Muscle layer of duodenum (tissue), 2 donors: ENCODE data around the gene GLIPR2.

Experiments used
- H3K27ac ChIP-seq: one replicate; pipeline ENCODE4 v1.7.0; 2013; ENCODE audit warnings: mild to moderate bottlenecking, low read length
- H3K27me3 ChIP-seq: one replicate; pipeline ENCODE4 v1.7.0; 2013; ENCODE audit warnings: low read depth, mild to moderate bottlenecking, control low read depth, low read length
- H3K36me3 ChIP-seq, 2 donors: one replicate each; pipeline ENCODE4 v1.7.0; 2013; ENCODE audit warnings: low read length in 2 of 2, control low read depth in 1 of 2, mild to moderate bottlenecking in 1 of 2; ENCODE audit not compliant: insufficient read depth in 2 of 2, control insufficient read depth in 1 of 2
- H3K4me1 ChIP-seq, 2 donors: one replicate each; pipeline ENCODE4 v1.7.0; 2013; ENCODE audit warnings: low read length in 2 of 2, mild to moderate bottlenecking in 2 of 2, control low read depth in 1 of 2, moderate library complexity in 1 of 2; ENCODE audit not compliant: insufficient read depth in 2 of 2, control insufficient read depth in 1 of 2
- H3K4me3 ChIP-seq, 2 donors: one replicate each; pipeline ENCODE4 v1.7.0; 2013; ENCODE audit warnings: low read length in 2 of 2, low read depth in 1 of 2, mild to moderate bottlenecking in 1 of 2
- H3K9me3 ChIP-seq, 2 donors: one replicate each; pipeline ENCODE4 v1.7.0; 2013; ENCODE audit warnings: low read length in 2 of 2, control low read depth in 1 of 2, mild to moderate bottlenecking in 1 of 2; ENCODE audit not compliant: control insufficient read depth in 1 of 2
- donor health status: healthy.

The GLIPR2 gene

DNA sequence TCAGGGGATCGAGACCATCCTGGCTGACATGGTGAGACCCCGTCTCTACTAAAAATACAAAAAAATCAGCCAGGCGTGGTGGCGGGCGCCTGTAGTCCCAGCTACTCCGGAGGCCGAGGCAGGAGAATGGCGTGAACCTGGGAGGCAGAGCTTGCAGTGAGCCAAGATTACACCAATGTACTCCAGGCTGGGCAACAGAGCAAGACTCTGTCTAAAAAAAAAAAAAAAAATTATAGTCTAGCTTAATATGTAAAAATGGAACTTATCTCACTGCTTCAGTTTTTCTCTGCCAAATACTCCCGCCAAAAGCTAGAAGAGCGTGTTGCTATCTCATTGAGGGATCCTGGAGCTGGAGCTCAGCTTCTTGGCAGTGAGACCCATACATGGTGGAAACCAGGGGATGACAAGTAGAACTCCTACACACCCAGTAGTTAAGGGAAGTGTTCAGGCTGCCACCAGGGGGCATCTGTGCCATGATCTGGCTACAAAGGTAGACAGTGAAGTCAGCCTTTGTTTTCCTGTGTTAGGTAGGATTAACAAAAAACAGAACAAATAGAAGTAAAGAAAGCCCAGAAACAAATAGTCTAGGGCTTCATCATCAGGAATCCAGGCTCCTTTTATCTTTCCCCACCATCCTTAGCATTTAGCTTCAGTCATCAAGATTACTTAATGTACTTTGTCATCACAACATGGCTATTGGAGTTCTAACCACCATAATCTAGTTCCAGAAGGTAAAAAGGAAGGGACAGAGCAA lies 33.6 kb upstream of the GLIPR2 start:
- H3K36me3 ChIP-seq, result peaks cover 0 to under 1% of the 10 kb centered on the region in 2 donors
- no peaks in the 10 kb centered on the region for H3K9me3 ChIP-seq
- H3K27me3 ChIP-seq, result no peaks in the 10 kb centered on the region
- H3K4me1 ChIP-seq, result peaks cover 0 to 5% of the 10 kb centered on the region in 2 donors
- H3K4me3 ChIP-seq, result no peak overlapping the region
- H3K27ac ChIP-seq, result no peak overlapping the region

DNA sequence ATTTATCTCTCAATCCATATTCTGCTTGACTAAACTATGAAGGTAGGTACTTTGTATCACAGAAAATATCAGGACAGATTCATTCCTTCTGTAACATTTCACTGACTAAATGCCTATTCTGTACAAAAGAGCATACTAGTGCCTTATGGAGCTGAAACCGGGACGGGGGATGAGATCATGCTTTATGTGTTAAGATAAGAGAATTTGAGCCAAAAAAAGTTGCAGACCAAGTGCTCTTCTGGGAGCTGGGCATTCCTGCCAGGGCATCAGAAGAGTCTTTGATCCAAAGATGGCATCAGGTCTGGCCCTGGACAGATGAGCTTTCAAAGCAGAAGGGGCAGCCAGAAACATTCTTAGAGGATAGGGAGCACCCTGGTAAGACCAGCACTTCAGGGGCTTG lies 27.5 kb upstream of the GLIPR2 start:
- H3K27ac ChIP-seq, result no peak overlapping the region
- peaks cover 0 to 25% of the 10 kb centered on the region in 2 donors for H3K36me3 ChIP-seq
- no peak overlapping the region for H3K4me3 ChIP-seq
- no peaks in the 10 kb centered on the region for H3K27me3 ChIP-seq
- H3K9me3 ChIP-seq, result no peaks in the 10 kb centered on the region
- H3K4me1 ChIP-seq, result no peaks in the 10 kb centered on the region

DNA sequence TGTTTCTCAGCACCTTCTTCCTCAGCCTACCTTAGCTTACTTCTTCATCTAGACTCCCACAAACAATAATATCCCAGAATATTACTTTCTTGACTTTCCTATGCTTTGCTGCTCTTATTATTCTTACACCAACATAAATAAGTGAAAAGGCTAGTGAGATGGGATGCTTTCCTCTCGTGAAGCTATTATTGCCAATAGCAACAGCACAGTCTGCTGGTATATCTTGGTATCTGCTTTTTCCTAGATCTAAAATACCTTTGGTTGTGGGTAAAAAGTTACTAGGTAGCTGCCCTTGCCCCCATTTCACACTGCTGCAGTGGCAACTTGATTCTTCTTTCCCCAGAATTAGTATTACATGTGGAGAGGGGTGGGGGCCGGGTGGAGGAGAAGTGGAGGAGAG lies 26.1 kb upstream of the GLIPR2 start:
- Histone ChIP-seq H3K4me1 (no peaks in the 10 kb centered on the region), H3K9me3 (no peaks in the 10 kb centered on the region), H3K36me3 (peaks cover 0 to 25% of the 10 kb centered on the region in 2 donors), H3K27me3 (no peaks in the 10 kb centered on the region), H3K27ac (no peak overlapping the region), H3K4me3 (no peak overlapping the region)

DNA sequence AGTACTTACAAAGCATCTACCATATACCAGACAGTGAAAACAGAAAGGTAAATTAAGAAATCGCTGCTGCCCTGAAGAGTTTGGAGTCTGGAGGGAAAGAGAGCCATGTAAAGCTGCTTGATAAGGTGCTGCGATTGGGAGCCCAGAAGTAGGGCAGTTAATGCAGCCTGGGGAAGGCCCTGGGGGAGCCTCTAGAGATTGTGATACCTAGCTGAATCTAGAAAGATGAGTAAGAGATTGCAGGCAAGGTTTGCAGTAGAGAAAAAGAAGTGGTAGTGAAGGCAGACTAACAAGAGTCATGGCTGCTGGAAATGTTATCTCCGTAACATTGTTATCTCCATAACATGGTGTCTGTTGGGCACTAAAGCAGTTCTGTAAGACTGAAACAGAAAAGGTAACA lies 24.0 kb upstream of the GLIPR2 start:
- Histone ChIP-seq H3K9me3 (no peaks in the 10 kb centered on the region), H3K4me1 (no peaks in the 10 kb centered on the region), H3K4me3 (no peak overlapping the region), H3K27ac (no peak overlapping the region), H3K27me3 (no peaks in the 10 kb centered on the region), H3K36me3 (peaks cover 0 to 25% of the 10 kb centered on the region in 2 donors)

DNA sequence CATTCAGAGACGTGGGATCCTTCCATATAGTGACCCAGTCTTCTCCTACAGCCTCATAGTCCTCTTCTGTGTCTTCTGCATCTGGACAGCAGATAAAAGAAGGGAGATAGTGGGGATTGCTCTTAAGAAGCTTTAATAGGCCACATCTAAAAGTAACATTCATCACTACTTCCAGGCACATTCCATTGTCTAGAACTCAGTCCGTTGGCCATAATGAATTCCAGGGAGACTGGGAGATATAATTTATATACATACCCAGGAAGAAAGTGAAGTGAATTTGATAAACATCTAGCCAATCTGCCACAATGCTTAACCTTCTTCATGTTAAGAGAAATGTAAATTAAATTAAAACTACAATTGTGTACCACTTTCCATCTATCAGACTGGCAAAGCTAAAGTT lies 22.5 kb upstream of the GLIPR2 start:
- Histone ChIP-seq H3K4me3 (no peak overlapping the region), H3K27ac (no peak overlapping the region), H3K36me3 (peaks cover 3 to 27% of the 10 kb centered on the region in 2 donors), H3K4me1 (no peaks in the 10 kb centered on the region), H3K27me3 (no peaks in the 10 kb centered on the region), H3K9me3 (no peaks in the 10 kb centered on the region)

DNA sequence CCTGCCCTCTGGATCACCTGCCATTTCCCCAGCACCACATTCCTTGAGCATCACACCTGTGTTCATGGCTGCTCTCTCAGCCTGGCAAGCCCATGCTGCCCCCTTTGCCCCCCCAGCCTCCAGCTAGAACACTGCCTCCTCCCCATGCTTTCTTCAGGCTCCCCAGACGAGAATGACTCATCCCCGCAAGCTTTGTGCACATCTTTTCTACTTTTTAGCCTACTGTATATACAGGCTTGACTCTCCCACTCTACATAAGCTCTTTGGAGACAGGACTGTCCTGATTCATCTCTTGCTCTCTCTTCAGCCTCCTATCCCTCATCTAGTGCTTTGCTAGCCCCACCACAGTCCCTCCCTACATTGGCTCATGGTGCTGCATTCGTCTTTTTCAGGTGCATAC lies 19.9 kb upstream of the GLIPR2 start:
- no peaks in the 10 kb centered on the region for H3K27me3 ChIP-seq
- no peaks in the 10 kb centered on the region for H3K9me3 ChIP-seq
- H3K27ac ChIP-seq, result no peak overlapping the region
- no peaks in the 10 kb centered on the region for H3K4me1 ChIP-seq
- H3K4me3 ChIP-seq, result no peak overlapping the region
- H3K36me3 ChIP-seq, result peaks cover 3 to 32% of the 10 kb centered on the region in 2 donors

DNA sequence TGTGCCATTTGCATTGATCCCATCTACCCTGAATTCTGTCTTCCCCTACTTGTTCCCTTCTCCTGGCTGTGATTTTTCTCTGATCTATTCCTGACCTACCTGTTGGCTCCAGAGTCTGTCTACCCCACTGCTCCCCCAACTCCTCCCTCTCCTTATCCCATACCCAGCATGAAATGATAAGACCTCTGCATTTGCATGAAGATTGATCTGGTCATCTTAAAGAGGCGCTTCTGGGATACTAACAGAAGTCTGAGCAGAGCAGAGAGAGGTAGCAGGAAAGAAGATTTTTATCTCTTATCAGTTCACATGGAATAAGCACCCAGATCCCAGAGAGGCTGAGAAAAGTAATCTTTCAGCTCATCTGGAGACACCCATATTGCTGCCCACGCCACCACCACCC lies 18.3 kb upstream of the GLIPR2 start:
- Histone ChIP-seq H3K4me3 (no peak overlapping the region), H3K27me3 (no peaks in the 10 kb centered on the region), H3K9me3 (no peaks in the 10 kb centered on the region), H3K36me3 (peaks cover 7 to 44% of the 10 kb centered on the region in 2 donors), H3K27ac (no peak overlapping the region), H3K4me1 (no peaks in the 10 kb centered on the region)

DNA sequence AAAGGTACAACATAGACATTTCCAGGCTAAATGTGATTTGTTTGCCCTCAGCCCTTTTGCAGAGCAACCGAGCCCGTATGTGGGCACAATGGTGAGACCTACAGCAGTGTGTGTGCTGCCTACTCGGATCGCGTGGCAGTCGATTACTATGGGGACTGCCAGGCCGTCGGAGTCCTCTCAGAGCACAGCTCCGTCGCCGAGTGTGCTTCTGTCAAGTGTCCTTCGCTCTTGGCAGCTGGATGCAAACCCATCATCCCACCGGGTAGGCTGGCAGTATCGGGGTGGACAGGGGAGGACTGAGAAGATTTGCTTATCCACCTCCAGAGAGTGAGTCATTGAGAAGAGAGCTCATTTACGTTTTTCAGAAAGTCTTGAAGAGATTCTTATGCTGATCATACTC lies 17.8 kb upstream of the GLIPR2 start:
- Histone ChIP-seq H3K36me3 (peaks cover 7 to 39% of the 10 kb centered on the region in 2 donors), H3K27me3 (no peaks in the 10 kb centered on the region), H3K4me3 (no peak overlapping the region), H3K4me1 (no peaks in the 10 kb centered on the region), H3K9me3 (no peaks in the 10 kb centered on the region), H3K27ac (no peak overlapping the region)

DNA sequence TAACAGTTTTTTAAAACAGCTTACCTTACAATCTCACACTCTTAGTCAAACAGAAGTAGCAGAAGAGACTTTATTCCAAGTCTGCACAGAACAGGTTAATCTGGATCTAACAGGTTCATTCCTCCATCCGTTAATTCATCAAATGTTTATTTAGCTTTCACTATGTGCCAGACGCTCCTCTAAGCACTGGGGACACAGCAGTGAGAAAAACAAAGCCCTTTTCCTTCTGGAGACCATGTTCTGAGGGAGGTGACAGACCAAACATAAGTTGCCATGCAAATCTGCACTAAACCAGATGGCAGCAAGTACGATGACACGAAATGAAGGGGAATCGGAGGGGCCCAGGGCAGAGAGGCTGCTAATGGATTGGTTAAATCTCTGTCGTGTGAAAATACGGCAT lies 17.1 kb upstream of the GLIPR2 start:
- H3K36me3 ChIP-seq, result peaks cover 7 to 39% of the 10 kb centered on the region in 2 donors
- no peaks in the 10 kb centered on the region for H3K4me1 ChIP-seq
- no peaks in the 10 kb centered on the region for H3K27me3 ChIP-seq
- H3K9me3 ChIP-seq, result no peaks in the 10 kb centered on the region
- no peak overlapping the region for H3K27ac ChIP-seq
- no peak overlapping the region for H3K4me3 ChIP-seq

DNA sequence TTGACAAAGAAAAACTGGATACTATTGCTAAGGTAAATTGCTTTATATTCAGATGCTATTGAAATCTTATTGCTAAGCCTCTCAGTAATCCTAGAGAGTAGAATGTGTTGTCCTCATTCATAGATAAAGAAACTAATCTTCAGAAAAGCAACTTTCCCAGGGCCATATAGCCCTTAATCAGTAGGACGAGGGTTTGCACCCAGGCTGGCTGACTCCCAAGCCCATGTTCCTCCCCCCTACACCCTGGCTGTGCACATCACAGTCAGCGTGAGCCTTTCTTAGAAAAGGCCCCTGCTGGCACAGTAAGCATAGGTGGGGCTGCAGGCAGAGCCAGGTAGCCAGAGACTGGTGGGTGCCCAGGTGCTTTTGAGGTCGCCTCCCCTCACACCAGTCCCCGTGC lies 15.8 kb upstream of the GLIPR2 start:
- H3K36me3 ChIP-seq, result peaks cover 7 to 39% of the 10 kb centered on the region in 2 donors
- H3K27me3 ChIP-seq, result no peaks in the 10 kb centered on the region
- no peaks in the 10 kb centered on the region for H3K4me1 ChIP-seq
- no peak overlapping the region for H3K27ac ChIP-seq
- H3K9me3 ChIP-seq, result no peaks in the 10 kb centered on the region
- H3K4me3 ChIP-seq, result no peak overlapping the region

DNA sequence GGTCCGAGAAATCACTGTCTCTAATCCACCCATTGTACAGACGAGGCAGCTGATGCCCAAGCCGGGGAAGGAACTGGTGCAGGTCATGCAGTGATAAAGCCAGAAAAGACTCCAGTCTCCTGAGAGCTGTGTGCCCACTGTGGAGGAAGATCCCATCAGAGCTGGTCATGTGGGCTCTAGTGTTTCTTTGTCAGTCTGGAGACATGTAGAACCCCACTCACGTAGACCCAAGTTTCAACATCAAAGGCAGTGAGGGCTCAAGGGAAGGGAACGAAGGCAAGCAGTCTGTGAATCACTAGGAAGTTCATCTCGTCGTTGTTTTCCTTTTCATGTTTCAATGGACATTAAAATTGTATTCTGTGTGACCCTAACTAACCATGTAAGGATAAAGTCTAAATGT lies 14.6 kb upstream of the GLIPR2 start:
- Histone ChIP-seq H3K27ac (no peak overlapping the region), H3K36me3 (peaks cover 7 to 39% of the 10 kb centered on the region in 2 donors), H3K27me3 (no peaks in the 10 kb centered on the region), H3K4me1 (no peaks in the 10 kb centered on the region), H3K9me3 (no peaks in the 10 kb centered on the region), H3K4me3 (no peak overlapping the region)

DNA sequence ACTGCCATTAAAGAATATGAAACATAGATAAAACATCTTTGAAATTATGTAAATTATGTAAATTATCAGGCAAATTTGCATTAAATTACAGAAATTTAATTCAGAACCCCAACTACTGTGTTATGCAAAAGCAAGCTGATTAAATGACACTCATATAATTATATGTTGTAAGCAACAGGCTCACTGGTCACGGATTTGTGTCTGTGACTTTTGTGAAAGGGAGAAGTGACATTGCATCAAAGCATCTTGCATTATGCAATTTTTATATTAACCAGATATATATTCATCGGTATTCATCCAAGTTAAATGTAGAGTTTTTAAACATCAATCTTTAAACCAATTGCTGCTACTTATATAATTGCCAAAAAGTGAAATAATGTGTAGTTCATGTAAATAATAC lies 13.0 kb upstream of the GLIPR2 start:
- H3K9me3 ChIP-seq, result no peaks in the 10 kb centered on the region
- peaks cover 7 to 32% of the 10 kb centered on the region in 2 donors for H3K36me3 ChIP-seq
- H3K27ac ChIP-seq, result no peak overlapping the region
- no peaks in the 10 kb centered on the region for H3K27me3 ChIP-seq
- no peak overlapping the region for H3K4me3 ChIP-seq
- H3K4me1 ChIP-seq, result no peaks in the 10 kb centered on the region
